Medulla oblongata (tissue), 1 donor: ENCODE data around the gene GXYLT1.
"Not testable (repeated sequence)": the region's sequence is repeated elsewhere in the genome, so short reads cannot be mapped to it uniquely, and the experiment has no call there.

Source experiments
- DNase-seq: peaks from one replicate; pipeline ENCODE4 v3.0.0-alpha.2; 2015; ENCODE audit errors: extremely low spot score

Gene GXYLT1

GRCh38 chr12:42144158-42144407 is 591 bp downstream of the GXYLT1 start:
- DNase-seq = no peak

- DNase-seq = peak; percentile 37
Observed at GRCh38 chr12:42143452-42144157, 1.1 kb downstream of the GXYLT1 start.

- DNase-seq = no peak
Observed at GRCh38 chr12:42141981-42142606, 2.6 kb downstream of the GXYLT1 start.

DNA sequence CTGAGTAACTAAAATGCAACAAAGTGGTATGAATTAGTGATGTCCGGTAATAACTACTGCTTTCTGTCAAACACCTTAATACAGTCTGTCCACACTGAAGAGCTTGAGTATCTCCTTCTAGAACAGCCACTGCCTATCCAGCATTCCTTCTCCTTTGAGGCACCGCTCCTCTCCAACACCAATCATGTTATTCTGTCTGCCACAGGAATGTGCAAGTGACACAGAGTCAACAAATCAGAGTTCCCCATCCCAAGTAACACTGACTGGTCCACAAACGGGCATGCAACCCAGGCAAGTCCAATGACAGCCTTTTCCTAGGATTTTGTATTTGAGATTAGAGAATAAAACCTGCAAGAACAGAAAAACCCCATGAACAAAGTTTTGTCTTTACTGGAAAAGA is 3.8 kb downstream of the GXYLT1 start:
- no peak for DNase-seq

GRCh38 chr12:42135259-42135814 is 9.3 kb downstream of the GXYLT1 start:
- no peak for DNase-seq

DNA sequence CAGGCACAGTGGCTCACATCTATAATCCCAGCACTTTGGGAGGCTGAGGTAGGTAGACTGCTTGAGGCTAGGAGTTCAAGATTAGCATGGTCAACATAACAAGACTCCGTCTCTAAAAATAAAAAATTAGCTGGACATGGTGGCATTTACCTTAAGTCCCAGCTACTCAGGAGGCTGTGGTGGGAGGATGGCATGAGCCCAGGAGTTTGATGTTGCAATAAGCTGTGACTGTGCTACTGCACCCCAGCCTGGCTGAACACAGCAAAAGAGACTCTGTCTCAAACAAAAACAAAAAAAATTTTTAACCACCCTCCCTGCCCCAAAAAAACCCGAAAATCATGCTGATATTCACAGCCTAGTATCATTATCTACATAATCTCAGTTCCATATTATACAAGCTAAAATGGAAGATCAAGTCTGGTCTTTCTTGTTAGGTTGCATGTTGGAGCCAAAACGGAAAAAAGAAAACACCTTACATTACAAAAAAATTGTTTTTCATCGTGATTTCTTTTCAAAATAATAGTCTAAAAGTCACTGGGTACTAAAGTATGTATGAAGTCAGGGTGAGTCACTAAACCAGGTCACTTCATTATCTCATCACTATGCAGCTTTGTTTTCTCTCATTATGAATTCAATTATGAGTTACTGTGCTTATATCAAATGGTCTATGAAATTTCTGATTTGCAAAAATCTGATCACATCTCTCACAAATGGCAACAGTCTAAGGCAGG is 13.8 kb downstream of the GXYLT1 start:
- no peak for DNase-seq

- peak; percentile 82 for DNase-seq
Observed at GRCh38 chr12:42129595-42130204, 15.0 kb downstream of the GXYLT1 start.

DNA sequence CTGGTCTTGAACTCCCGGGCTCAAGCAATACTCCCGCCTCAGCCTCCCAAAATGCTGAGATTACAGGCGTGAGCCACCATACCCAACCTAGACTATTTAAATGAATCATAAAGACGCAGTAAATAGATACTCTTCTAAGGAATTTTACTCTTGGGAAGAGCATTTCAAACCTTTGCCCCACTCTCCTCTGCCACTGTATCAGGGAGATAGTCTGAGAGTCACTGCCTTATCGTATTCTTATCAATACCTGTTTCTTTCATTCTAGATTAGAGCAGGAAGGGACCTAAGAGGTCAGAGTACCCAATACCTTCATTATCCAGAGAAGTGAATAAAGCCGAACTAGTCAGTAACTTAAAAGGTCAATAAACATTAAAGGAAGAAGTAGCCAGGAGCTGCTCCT is 15.8 kb downstream of the GXYLT1 start:
- DNase-seq = no peak

DNA sequence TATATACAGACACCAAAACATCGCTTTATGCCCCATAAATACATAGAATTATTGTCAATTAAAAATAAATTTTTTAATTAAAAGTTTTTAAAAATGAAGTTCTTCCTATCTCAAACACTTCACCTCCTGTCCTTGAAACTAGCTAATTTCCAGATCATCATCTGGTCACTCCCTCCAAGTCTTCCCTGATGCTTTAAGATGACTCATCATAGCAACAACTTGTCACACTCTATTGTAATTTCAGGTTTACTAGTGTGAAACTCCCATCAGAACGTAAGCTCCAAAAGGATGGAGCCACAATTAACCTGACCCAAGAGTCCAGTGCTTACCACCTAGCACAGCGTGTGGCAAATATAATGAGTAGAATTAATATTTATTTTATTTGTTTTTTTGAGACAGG is 16.3 kb downstream of the GXYLT1 start:
- DNase-seq = no peak

- no peak for DNase-seq
Observed at GRCh38 chr12:42126963-42127362, 17.7 kb downstream of the GXYLT1 start.

DNA sequence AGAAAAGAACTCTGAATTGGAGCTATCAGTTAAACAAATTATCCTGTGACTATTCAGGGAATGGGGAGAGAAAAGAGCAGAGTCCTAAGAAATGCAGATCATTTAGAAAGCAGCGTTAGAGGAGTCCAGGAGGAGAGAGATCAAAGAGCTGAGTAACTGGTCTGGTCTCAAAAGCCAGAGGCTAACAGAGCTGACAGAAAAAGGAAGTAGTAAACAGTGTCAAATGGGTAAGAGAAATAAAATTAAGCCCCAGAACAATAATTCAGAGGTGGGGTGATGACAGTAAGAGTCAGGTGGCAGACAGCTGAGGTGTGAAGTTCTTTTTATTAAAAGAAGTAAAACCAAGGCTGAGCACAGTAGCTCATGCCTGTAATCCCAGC is 19.3 kb downstream of the GXYLT1 start:
- DNase-seq = no peak

- no peak for DNase-seq
Observed at GRCh38 chr12:42124764-42125387, 19.8 kb downstream of the GXYLT1 start.

- no peak for DNase-seq
Observed at GRCh38 chr12:42119085-42119633, 25.5 kb downstream of the GXYLT1 start.

DNA sequence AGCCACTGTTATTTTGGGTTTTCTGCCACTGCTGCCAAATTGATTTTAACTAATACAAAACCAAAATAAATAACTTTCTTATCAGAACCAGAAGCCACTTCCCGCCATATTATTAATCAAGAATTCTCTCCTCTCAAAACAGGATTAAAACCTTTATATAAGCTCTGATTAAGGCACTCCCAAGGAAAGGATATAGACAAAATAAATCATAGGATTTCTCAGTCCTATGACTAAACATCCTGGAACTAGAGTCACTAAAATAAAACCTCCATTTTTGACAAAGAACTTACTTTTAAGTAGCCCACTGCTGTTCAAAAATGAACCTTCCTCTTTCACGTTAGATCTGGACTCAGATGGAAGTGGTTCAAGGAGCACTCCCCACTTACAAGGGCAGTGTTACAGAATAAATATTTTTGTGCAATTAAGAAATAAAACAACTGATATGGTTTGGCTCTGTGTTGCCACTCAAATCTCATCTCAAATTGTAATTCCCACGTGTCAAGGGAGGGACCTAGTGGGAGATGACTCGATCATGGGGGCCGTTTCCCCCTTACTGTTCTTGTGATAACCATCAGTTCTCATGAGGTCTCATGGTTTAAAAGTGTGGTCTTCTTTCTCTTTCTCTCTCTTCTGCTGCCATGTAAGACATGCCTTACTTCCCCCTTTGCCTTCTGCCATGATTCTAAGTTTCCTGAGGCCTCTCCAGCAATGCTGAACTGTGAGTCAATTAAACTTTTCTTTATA is 26.4 kb downstream of the GXYLT1 start:
- no peak for DNase-seq

DNA sequence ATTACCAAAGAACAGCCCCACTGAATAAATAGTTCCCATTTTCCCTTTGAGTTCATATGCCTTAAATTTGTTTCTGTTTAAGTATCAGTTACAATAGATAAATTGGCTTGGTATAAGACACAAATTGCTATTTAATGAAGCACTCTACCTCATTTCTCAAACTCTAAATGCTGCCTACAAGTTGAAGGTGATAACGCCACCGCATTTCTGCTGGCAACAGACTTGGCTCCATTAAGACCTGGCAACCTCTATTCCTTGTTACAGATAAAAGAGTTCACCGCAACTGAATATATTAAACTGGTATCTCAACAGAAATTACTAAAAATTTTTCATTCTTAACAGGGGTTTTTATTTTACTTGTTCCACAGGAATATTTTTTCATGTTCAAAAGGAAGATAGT is 35.6 kb downstream of the GXYLT1 start:
- DNase-seq = no peak

DNA sequence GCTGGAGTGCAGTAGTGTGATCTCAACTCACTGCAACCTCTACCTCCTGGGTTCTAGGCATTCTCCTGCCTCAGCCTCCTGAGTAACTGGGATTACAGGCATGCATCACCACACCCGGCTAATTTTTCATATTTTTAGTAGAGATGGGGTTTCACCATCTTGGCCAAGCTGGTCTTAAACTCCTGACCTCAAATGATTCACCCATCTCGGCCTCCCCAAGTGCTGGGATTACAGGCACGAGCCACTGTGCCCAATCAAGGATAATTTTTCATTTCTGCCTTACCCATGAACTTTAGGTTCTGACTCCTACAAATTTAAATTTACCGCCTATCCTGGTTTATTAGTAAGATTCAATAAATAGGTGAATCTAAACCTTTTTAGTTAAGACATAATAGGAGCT is 37.9 kb downstream of the GXYLT1 start:
- DNase-seq = not testable (repeated sequence)

DNA sequence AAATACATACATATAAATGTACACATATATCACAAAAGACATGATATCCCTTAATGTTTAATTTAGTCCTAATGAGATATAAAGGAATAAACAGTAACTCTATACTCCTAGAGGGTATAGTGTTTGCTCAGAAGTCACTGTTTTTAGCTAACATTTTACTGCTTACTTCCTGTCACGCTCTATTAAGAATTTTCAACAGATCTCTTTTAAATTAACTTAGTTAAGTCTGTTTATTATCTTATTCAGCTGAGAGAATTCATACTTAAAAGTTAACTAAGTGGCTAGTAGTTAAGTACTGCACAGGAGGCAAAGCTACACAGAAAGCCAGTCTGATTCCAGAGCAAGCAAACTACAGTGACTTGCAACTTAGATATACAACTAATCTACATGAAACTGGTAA is 39.9 kb downstream of the GXYLT1 start:
- DNase-seq = no peak

DNA sequence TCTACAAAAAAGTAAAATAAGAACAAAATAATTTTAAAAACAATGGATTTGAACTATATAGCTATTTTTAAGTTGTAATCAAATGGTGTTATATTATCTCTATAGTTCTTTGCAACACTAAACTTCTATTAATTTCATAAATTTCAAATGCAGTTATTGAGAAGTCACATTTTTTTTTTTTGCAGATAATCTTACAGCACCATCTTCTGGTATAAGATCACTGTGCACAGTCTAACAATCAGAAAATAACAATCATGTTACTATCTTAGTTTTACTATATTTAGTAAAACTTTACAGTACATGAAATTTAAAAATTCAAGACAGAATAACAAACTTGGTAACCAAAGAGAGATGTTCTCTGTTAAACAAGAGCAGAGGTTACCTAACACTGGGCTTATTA is 40.6 kb downstream of the GXYLT1 start:
- DNase-seq = no peak

GRCh38 chr12:42103155-42103554 is 41.5 kb downstream of the GXYLT1 start:
- no peak for DNase-seq

DNA sequence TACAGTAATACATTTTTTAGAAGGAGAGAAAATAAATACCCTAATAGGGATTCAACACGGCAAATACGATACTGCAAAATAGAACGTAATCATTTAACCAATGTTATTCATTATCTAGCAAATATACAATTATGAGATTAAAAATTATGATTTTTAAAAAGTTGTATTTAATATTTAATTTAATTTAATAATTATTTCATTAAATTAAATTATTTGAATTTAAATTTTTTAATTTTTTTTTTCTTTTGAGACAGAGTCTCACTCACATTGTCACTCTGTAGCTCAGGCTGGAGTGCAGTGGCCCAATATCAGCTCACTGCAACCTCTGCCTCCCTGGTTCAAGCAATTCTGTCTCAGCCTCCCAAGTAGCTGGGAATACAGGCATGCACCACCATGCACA is 42.0 kb downstream of the GXYLT1 start:
- DNase-seq = no peak

- no peak for DNase-seq
Observed at GRCh38 chr12:42099433-42099832, 45.2 kb downstream of the GXYLT1 start.
